ENCODE results near the gene FKRP.

- TF ChIP-seq POLR2A (IDR thresholded peaks at IDR 0.05), result no peak
- TF ChIP-seq CTCF (IDR thresholded peaks at IDR 0.05), result peak; percentile 78 to 91 (median 78)
Observed at GRCh38 chr19:46728693-46729339, 17.0 kb upstream of the FKRP start.

Data from testis (tissue), 2 donors.